GM04503 (cell line): ENCODE results near the gene FAM3C.

ENCODE experiments used
- DNase-seq: peaks from one replicate; pipeline ENCODE4 v3.0.0-alpha.2; 2012; ENCODE audit warnings: low read depth

Gene FAM3C

DNA sequence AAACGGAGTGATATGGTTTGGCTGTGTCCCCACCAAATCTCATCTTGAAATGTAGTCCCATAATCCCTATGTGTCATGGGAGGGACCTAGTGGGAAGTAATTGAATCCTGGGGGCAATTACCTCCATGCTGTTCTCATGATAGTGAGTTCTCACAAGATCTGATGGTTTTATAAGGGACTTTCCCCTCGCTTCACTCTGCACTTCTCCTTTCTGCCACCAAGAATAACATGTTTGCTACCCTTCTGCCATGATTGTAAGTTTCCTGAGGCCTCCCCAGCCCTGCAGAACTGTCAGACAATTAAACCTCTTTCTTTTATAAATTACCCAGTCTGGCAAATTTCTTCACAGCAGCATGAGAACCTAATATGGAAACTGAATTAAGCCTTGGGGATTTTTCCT lies 19.1 kb downstream of the FAM3C start:
- DNase-seq = no peak

DNA sequence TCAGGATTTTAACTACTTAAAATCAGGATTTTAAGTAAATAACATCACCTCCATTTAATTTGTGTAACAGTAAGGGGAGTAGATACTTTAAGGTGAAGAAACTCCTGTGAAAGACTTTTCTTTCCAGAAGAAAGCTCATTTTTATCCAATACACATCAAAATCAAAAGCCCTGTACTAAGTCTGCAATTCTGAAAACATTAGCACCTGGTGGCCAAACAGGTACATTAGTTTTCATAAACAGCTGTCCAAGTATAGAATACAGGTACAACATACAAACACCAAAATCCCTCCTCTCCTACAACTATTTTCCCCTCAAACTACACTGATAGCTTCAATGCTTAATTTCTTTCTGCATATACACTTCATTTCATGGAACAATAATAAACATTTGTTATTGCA lies 22.9 kb downstream of the FAM3C start:
- no peak for DNase-seq

DNA sequence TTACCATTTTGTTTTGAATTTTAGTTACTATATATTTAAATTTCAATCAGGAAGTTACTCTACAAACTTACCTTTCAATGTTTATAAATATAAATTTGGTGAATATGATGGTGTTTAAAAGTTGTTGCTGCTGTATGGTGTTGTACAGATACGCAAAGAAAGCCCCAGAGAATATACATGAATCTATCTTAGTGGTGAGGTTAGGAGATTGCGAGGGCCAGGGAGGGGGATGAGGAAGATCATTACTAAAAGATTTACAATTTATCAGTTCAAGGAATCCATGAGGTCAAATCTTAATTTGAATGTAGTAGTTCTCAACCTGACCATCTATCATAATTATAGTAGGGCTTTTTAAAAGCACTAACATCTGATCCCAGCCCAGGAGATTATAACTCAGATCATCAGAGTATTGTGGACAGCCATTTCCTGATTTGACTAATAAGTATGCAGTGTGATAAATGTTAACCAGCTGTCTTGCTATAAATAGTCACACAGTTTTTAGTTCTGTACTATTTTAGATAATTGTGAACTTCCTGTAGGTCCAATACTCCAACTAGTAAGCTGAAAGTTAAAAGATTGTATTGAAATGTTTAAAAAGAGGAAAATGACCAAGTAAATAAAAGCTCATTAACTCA lies 23.6 kb downstream of the FAM3C start:
- no peak for DNase-seq

DNA sequence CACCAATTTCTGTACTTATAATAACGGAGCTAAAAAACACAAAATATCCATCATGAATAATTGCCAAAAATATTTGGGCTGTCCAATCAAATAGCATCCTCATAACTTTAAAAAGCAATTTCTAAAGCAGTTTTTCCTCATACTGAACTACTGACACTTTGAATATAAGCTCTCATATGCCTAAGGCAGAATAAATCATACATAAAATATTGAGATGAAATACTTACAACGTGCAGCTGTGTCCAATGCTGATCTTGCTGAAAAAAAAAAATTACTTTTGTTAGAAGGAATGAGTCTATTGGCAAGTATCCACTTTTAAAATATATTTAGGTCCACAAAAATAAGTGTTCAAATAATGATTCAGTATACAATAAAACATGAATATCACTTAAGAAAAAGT lies 24.2 kb downstream of the FAM3C start:
- no peak for DNase-seq

DNA sequence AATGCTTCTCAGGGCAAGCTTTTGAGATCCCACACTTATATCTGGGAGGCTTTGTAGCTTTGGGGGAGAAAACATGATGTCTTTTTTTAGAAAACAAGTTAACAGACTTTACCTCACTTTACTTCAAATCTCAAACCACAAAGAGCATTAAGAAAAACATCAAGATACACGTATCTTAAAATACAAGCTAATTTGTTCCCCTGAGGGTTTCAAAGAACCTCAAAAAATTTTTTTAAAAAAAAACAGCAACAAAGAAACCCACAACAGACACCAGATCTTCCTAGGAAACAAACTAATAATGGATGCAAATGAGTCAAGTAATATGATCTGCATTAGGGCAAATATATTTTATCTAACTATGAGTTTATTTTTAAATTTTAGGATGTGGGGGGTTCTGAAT lies 24.7 kb downstream of the FAM3C start:
- DNase-seq = no peak

DNA sequence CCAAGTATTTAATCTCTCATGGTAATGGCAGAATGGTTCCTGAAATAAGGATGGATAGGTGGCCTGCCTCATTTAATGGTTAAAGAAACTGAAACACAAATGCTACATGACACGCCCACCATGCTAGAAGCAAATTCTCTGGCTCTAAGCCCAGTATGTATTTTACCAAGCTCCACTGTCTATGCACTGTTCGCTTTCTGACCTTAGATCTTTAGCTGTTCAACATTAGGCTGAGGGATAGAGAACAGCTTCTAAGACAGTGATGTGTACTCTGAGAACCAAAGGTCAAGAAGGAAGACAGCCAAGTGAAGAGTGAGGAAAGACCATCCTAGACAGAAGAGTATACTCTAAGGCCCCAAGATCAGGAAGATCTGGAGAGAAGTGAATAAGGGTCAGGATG lies 26.6 kb downstream of the FAM3C start:
- DNase-seq = no peak

DNA sequence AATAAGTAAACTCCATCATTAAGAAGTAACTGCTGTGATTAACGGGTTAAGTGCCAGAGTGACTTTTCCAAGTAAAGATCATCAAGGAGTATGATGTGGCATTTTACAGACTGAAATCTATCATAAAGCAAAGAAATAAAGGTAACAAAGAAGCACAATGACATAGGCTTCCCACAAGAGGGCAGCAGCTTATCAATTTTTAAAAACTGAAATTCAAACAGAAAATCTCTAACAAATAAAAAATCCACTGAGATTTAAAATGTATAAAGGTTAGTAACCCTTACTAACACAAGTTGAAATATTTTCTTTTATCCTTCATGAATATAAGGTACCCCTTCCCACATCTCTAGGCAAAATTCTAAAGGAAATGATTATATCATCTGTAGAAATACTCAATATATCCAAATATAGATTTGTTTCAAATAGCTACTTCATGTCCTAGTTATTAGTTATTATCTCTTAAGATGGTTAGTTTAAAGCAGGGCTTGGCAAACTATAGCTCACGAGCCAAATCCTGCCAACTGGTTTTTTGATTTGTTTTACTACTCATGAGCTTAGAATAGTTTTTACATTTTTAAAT lies 29.2 kb downstream of the FAM3C start:
- DNase-seq = no peak

DNA sequence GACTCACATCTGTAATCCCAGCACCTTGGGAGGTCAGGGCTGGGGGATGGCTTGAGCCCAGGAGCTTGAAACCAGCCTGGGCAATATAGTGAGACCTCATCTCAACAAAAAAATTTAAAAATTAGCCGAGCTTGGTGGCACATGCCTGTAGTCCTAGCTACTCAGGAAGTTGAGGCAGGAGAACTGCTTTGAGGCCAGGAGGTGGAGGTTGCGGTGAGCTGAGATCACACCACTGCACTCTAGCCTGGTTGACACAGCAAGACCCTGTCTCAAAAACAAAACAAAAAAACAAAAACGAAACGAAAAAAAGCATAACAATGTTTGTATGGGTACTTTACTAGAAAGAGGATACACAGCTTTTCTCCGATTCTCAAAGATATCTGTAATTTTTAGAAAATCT lies 35.5 kb downstream of the FAM3C start:
- DNase-seq = no peak

DNA sequence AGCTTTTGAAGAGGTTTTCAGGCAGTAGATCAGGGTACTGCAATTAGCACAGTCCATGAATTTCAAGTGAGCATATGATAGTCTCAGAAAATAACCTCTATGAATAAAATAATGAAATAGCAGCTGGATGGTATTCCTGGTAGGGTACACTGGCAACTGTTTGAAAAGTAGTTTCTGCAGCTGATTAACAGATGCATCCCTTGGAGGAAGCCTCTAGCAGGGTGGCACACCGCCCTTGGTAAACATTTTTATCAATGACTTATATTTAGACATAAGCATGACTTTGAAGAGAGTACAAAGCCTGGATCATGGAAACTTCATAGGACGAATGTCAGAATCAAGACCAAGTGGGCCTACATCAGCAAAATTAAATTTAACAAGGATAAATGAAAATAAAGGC lies 40.5 kb downstream of the FAM3C start:
- no peak for DNase-seq

DNA sequence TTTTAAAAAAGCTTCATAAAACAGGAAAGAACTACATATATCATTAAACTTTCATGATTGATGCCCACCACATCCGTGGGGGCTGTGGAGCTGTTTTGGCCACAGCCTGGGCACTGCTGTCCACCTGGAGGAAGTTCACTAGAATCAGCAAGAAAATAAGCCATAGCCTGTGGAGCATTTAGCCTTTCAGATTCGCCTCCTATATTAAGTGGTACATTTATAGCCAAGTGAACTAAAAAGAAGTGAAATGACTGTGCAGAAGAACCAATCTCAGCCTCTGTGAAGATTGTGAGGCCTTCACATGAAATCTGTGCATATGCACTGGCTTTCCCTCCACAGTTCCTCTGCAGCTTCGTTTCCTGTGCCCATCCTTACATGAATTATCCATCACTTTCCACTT lies 43.8 kb downstream of the FAM3C start:
- no peak for DNase-seq

DNA sequence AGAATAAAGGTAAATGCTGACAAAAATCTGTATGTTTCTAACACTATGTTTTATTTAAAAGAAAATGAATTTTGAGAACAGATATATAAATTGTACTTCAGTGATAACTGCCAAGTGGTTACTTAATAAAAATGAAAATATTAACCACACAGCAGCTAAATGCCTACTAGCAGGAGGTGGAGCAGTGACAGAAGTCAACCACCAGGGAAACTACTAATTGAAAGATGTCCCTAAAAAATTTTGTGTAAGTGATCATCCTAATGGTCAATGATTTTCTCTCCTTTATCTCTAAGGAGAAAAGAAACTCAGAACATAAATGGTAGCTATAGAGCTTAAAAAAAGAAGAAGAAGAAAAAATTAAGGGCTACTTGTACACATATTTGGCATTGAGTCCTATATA lies 44.4 kb downstream of the FAM3C start:
- no peak for DNase-seq

DNA sequence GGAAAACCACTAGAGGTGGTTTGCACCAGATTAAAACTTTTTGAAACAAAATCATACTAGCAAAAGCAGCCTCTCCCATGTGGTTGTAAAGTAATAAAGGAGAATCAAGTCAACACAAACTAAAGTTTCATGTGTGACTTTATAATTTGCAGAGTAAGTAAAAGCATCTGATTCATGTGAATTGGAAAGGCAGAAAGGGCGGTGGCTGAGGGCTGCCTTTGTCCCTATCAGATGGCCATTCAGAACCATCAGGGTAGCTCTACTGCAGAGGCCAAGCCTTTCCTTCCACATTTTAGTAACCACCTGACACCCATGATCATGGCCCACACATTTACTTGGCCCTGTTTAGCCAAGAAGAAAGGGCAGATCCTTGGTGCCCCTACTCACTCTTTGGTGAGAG lies 51.6 kb downstream of the FAM3C start:
- DNase-seq = no peak

DNA sequence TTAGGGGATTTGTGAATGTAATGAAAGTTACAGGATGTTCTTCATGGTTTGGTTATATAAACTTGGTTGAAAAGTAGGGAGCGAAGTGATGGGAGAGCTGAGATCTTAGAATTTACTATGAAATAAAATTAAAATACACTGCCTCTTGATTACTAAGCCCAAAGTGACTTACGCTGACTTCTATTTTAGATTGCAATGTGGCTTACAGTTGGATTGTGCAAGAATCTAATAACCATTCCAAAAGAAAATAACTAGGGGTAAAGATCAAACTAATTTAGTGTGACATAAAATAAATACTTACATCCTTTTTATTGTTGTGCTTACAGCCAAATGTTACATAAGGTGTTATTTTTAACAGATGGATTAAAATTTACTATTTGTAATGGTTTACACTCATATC lies 52.0 kb downstream of the FAM3C start:
- DNase-seq = no peak

DNA sequence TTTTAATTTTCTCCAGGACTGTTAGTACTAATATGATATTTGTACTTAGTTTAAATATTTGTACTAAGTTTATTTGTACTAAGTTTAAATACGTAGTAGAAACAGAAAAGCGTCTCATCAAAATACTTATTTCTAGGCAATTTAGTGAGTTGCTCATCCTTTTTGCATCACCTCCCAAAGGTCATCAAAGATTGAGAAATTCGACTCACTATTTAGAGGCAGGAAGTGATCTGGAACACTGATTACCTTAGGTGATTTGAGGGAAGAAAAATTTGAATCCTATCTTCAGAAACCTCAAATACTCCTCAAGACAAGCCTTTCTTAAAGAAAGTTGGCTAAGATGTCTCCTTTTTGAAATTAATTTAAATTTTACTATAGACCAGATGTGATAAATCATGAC lies 52.8 kb downstream of the FAM3C start:
- no peak for DNase-seq

DNA sequence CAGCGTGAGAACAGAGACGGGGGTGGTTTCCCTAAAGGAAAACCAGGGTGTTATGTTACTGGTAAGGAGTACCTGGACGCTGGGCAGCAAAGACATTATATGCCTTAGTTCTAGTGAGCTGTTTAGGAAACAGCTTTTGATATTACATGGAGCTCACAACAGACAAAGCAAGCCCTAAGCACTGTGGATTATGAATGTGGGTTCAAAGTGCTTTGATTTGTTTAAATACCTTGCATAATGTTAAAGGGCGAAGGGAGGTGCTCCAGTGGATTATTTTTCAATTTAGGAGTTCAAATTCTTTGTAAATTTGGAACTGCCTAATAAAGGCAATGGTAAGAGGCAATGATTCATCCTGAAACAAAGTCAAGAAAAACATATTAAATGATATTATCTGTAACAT lies 53.5 kb downstream of the FAM3C start:
- DNase-seq = no peak

DNA sequence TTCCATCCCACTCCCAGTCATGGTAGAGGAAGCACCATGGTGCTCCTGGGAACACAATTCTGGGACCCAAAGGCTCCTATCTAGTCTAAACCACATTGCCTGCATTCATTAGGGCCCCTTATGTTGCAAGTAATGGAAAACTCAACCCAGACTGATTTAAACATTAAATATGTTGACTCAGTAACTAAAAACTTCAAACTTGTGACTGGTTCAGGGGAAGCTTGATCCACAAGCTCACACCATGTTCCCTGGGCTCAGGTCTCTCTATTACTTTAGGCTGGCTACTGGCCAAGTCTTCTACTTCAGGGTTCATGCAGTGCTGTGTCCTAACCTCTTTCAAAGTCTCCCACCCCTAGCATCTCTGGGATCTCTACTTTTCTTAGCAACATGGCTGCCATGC lies 54.2 kb downstream of the FAM3C start:
- DNase-seq = no peak

DNA sequence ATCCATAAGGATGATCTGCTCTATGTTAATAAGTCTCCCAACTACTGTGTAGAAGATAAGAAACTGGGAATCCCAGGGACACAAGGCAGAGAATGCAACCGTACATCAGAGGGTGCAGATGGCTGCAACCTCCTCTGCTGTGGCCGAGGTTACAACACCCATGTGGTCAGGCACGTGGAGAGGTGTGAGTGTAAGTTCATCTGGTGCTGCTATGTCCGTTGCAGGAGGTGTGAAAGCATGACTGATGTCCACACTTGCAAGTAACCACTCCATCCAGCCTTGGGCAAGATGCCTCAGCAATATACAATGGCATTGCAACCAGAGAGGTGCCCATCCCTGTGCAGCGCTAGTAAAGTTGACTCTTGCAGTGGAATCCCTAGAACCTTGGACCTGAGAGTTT lies 57.0 kb downstream of the FAM3C start:
- no peak for DNase-seq

DNA sequence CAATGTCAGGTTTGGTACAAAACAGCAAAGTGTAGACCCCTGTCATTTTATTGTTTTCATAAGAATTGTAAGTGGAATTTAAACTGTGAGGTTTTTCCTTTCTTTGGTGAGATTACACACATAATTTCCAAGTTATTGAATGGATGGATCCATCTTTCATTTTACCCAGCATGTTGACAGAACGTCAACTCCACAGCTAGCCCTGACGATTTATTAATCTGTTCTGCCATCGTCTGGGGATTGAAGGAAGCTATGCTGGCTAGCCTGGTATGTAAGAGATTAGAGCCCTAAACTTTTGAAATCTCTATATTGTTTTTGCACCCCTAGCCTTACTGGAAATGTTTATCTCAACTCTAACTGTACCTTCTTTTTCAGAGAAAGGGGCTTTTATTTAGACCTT lies 58.7 kb downstream of the FAM3C start:
- DNase-seq = no peak

DNA sequence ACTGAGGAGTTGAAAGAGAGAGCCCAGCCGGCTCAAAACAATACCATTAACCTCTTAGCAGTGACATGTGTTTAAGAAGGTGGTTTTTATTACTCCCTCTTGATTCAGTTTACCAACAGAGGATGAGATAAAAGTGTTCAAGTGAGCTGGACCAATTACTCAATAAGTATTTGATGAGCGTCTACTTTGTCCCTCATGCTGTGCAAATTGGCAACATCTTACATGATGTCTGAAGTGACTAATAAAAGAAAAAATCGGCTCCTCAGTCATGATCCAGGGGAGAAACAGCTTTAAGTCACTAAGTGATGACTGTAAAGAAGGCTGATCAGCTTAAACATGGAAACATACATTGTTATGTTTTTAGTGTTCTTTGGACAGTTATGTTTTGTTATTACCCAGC lies 59.5 kb downstream of the FAM3C start:
- DNase-seq = no peak

DNA sequence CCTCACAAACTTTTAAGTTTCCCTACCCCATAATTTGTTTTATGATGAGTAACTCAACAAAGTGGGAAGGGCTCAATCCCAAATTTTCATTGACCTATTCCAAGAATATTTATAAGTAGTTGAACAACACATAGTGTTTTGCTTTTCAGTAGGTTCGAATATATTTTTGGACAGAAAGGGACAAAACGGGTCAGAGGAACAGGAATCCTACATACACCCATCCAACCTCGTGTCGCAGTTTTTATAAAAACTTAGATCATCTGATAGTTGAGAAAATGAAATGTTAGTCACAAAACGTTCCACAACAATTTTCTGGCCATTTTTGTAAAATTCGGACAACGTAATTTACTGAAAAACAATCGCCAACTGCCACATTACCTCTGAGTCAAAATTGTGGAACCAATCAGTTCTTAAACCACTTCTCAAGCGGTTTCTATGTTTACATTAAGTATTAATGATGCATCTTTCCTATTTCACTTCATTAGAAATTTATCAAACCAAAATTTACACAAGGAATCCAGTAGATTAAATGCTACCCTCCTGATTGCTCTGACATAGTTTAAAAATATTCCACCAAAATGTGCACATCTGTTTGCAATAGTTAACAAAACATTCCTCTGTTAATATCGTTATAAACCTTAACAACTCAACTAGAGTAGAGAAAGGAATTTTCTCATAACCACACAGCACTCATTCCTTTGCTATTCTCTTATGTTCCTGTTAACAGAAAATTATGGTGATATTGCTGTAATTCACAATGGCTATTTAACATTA lies 61.0 kb downstream of the FAM3C start:
- DNase-seq = peak; percentile 41

DNA sequence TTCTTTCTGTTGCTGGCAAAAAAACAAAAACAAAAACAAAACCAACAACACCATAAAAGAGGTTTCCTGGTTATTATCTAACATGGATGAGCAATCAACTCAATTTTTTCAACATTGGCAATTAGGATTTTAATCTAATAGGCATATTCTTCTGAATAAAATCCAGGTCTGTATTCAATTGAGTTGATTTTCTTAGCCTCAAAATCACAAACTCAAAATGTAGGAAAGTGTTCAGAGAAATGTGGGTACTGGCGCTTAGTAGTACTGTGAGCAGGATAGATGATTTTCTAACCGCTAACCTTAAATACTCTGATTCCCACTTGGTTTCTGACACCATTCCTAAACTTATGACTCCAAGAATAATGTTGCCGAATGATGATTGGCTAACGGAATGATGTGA lies 61.7 kb downstream of the FAM3C start:
- DNase-seq = no peak

DNA sequence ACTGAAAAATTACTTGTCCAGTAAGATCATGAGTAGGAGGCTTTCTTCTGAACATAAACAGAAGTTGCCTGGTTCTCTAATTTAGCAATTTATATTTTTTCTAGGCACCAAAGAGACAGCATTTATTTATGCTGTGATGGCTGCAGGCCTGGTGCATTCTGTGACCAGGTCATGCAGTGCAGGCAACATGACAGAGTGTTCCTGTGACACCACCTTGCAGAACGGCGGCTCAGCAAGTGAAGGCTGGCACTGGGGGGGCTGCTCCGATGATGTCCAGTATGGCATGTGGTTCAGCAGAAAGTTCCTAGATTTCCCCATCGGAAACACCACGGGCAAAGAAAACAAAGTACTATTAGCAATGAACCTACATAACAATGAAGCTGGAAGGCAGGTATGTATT lies 64.5 kb downstream of the FAM3C start:
- no peak for DNase-seq

DNA sequence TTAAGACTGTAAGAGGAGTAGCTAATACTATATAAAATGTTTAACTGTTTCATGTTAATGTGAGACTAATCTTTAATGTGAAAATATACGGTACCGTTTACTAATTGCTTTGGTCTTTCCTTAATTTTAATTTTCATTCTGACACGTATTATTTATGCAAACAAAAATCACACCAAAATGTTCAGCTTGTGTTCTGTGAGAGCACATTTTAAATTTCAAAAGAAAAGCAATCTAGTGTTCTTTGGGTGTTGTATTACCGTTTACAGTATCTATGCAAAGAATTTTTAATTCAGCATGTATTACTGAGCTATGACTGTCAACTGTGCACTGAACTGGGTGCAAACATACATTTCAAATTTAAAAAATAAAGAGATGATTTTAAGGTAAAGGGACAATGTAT lies 65.1 kb downstream of the FAM3C start:
- DNase-seq = no peak
